Motor neuron (in vitro differentiated cells): ENCODE results near the gene NPY4R2. TPM values are rescaled to one million over a fixed set of nuclear protein-coding genes. Genes with fewer than 3 reads are reported as not detected.

Source experiments
- total RNA-seq, 8 experiments: library from RNA; unstranded; fragments of 300-600 nt; gene quantifications; 2 replicates each; pipeline versions ENCODE4 v1.2.3 to v1.2.4, GENCODE V29; 2022

The NPY4R2 gene
- total RNA-seq, 8 experiments from 2014 or later = 0.11 to 1.4 (median 0.21) TPM; not detected in 4

Other genes starting within 250 kb of the NPY4R2 start
- gene SYT15B, start 155.1 kb upstream of the NPY4R2 start, total RNA-seq = 1 to 10 TPM in 2 of 8 experiments, under 1 TPM in 5, not detected in 1; 0.18 to 2.4 (median 0.46) TPM
- not detected for gene FAM25C, start 81.1 kb downstream of the NPY4R2 start, total RNA-seq